GM21737 (cell line): Measurements from ENCODE around the gene MAPK8.
"Not testable (repeated sequence)": the region's sequence is repeated elsewhere in the genome, so short reads cannot be mapped to it uniquely, and the experiment has no call there.

Experiments
- ATAC-seq: cut with Tn5 transposase; IDR thresholded peaks from one replicate; pipeline ENCODE4 v1.9.1; 2021; ENCODE audit warnings: mild to moderate bottlenecking, moderate library complexity; ENCODE audit not compliant: unreplicated experiment

Gene MAPK8

GRCh38 chr10:48306265-48306869, at the start of gene MAPK8:
Gene MAPK8 (plus strand): TSS chr10:48306677. CDS start chr10:48401661, 94,984 bp downstream.
- peak; percentile 84 for ATAC-seq

DNA sequence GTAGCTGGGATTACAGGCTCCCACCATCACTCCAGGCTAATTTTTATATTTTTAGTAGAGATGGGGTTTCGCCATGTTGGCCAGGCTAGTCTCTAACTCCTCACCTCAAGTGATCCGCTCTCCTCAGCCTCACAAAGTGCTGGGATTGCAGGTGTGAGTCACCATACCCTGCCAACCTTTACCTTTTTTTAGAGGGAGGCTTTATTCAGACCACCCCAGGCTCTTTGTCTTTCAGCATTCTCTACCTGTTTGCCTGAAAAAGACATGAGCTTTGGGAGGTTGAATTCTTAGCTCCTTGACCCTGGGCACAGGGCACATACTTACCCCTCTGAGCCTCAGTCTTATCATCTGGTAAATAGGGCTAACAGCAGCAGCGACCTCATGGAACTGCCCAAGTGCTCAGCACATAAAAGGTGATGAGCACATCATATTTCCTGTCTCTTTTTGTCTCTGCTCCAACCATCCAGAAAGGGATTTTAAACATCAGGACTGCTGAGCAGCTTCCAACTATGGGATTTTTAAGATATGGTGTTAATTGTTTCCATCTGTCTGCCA, 49.0 kb upstream of the MAPK8 start:
- no peak for ATAC-seq

DNA sequence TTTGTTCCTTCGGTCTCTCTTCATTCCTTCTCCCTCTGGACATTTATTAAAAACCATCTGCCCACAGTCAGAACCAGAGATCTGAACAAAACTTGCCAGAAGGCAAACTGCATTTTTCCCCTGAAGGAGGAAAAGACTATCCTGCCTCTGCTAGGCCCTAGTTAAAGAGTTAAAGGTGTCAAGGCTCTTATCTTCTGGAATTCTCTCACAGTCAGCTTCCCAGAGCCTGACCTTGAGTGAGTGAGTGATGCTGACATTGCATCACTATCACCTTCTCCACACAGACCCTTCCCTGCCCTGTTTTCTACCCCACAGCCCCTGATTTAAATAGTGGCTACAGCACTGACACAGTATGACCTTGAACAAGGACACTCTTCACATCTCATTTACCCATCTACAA, 48.4 kb upstream of the MAPK8 start:
- no peak for ATAC-seq

GRCh38 chr10:48266528-48266927, 39.9 kb upstream of the MAPK8 start:
- ATAC-seq = no peak

GRCh38 chr10:48271047-48271730, 35.3 kb upstream of the MAPK8 start:
- ATAC-seq = no peak

GRCh38 chr10:48272682-48273081, 33.8 kb upstream of the MAPK8 start:
- ATAC-seq = no peak

- ATAC-seq = no peak
Measured at GRCh38 chr10:48273741-48274140, 32.7 kb upstream of the MAPK8 start.

GRCh38 chr10:48274636-48275035, 31.8 kb upstream of the MAPK8 start, which contains the start of gene FRMPD2:
Gene FRMPD2 (minus strand): TSS chr10:48274696. CDS start chr10:48274567, 129 bp downstream.
- ATAC-seq = no peak

DNA sequence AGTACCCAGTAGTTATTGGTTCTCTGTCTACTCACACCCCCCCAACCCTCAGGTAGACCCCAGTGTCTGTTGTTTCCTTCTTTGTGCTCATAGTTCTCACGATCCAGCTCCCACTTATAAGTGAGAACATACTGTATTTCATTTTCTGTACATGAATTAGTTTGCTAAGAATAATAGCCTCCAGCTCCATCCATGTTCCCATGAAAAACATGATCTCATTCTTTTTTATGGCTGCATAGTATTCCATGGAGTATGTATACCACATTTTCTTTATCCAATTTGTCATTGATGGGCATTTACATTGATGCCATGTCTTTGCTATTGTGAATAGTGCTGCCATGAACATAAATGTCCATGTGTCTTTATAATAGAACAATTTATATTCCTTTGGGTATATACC, 29.4 kb upstream of the MAPK8 start:
- ATAC-seq = no peak

DNA sequence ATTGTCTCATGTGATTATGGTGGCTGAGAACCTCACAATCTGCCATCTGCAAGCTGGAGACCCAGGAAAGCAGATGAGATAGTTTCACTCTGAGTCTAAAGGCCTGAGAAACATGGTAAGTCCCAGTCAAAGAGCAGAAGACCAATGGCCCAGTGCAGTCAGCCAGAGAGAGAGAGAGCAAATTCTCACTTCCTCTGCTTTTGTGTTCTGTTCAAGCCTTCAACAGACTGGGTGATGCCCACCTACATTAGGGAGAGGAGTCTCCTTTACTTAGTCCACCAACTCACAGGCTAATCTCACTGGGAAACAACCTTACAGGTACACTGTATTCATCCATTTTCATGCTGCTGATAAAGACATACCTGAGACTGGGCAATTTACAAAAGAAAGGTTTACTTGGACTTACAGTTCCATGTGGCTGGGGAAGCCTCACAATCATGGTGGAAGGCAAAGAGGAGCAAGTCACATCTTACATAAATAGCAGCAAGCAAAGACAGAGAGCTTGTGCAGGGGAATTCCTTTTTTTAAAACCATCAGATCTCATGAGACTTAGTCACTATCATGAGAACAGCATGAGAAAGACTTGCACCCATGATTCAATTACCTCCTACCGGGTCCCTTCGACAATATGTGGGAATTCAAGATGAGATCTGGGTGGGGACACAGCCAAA, 27.3 kb upstream of the MAPK8 start:
- ATAC-seq = peak; percentile 73

DNA sequence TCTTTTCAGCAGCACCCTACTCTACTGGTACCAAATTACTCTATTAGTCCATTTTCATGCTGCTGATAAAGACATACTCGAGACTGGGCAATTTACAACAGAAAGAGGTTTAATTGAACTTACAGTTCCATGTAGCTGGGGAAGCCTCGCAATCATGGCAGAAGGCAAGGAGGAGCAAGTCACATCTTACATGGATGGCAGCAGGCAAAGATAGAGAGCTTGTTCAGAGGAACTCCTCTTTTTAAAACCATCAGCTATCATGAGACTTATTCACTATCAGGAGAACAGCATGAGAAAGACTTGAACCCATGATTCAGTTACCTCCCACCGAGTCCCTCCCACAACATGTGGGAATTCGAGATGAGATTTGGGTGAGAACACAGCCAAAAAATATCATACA, 24.8 kb upstream of the MAPK8 start:
- not testable (repeated sequence) for ATAC-seq

DNA sequence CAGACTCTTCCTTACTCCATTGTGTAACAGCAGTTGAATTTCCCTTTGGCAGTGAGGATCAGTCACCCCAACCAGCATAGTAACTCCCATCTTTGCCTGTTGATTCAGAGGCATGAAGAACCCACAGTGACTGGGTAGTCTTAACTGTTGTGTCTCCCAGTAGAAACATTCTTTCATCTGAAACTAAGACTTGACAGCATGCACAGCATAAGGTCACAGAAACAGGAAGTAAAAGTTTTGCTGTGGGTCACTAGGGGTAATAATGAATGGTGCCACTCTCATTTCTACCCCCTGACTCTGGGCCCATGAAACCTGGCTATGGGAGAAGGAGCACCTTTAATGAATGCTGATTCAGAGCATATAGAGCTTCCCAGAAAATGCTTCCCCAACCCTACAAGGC, 23.6 kb upstream of the MAPK8 start:
- ATAC-seq = peak; percentile 58

DNA sequence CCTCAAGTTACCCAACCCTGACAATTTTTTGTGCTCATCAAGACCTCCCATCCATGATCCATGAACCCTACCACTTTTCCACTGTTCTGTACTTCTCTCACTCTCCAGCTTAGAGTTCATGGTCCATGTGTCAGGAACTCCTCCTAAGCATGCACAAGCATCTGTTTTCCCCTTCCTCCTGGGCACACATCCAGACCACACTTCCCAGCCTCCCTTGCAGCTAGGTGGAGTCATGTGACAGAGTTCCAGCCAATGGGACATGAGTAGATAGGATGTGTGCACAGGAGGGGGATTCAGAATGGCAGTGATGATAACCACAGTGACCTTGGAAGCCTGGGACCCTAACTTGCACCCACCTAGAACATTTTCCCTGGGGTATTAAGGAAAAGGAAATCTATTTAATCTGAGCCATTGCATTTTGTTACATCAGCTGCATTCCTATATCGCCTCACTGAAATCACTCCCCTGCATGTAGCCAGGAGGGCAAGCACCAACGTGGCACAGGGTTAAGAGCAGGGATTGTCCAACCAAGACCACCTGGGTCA, 22.4 kb upstream of the MAPK8 start:
- no peak for ATAC-seq

GRCh38 chr10:48284811-48285210, 21.7 kb upstream of the MAPK8 start:
- ATAC-seq = no peak

- ATAC-seq = no peak
Measured at GRCh38 chr10:48285710-48286109, 20.8 kb upstream of the MAPK8 start.

DNA sequence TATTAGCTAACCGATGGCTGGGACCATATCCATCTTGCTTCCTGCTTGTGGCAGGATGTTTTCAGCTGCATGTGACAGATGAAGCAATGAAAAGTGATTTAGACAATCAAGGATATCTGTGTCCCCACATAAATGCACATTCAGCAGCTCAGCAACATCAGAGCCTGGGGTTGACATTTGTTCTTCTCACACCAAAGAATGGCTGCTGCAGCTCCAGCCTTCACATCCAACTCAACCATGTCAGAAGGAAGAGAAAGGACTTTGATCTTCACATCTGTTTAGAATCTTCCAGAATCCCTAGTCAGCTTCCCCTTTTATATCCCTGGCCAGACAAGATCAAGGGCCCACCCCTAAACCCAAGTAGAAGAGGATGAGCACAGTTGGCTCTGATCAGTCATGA, 20.1 kb upstream of the MAPK8 start:
- no peak for ATAC-seq

DNA sequence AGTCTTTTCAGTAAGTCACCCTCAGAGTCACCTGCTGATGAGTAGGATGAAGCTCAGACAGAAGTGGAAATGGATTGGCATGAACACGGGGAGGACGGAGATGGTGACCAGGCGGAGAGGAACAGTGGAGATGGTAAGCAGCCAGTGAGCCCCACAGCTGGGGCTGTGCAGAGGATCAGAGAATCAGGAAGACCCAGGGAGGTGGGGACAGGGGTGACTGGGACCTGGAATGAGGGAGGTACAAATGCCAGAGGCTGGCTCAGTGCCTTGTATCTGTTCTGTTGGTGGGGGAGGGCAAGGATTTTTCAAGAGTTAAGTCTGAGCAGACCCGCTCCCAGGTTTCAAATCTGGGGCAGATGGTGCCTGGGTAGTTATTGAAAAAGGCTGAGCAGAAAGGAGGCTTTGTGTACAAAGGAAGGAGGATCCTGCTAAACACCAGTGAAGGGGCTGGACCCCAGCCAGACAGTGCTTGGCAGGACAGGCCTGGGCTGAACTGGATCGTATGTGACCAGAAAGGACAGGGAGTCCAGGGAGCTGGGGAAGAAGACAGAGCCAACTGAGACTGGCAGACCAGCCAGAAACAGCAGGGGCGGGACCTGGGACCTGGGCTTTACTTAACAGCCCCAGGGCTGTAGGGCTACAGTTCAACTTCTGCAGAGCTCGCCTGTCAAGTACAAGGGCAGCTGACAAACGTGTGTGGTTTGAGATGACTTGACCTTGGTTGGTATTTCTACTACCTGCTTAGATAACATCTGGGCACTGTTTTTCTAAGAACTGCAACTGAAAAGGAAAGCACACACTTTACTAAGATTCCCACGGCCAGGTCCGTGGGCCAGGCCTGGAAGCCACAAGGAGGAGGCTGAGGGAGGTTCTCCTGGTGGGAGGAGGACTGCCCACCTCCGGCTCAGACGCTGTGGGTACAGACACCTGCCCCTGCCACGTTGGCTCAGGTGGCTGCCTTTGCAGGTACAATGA, 18.8 kb upstream of the MAPK8 start:
- ATAC-seq = peak; percentile 43

DNA sequence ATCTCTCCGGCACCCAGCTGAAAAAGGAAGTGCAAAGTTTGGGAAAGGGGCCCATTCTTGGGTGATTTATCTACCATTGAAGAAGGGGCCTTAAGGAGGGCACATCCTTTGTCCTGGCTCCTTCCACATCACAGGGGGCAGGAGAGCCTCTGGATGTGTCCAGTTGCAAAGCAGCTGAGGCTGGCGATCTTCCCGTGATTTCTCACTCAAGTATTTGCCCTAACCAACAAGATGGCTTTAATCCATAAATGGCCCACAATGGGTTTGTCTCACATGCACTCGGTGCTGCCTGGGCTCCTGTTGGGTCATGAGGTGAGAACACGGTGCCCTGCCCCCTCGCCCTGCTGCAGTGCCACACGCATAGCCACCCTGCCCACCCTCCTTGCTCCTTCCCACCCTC, 17.8 kb upstream of the MAPK8 start:
- ATAC-seq = no peak

DNA sequence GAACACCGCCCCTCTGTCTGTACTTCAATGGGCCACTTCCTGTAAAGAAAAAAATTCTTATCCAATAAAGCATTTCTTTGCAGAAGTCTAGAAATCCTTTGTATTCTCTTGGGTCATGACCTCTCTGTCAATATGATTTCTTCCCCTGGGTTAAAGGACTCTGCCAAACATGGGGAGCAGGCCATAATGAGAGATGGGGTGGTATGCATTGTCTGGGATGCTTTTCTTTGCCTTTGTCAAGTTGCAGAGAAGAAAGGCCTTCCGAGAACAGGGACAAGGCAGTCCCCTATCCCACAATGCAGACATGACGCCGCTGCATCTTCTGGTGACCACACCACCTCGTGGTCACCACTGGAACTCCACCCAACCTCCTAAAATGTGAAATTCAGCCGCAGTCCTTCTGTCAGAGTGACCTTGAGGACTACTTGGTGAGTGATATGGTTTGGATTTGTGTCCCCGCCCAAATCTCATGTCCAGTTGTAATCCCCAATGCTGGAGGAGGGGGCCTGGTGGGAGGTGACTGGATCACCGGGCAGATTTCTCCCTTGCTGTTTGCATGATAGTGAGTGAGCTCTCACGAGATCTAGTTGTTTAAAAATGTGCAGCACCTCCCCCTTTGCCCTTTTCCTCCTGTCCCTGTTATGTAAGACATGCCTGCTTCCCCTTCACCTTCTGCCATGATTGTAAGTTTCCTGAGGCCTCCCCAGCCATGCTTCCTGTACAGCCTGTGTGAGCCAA, 16.8 kb upstream of the MAPK8 start:
- no peak for ATAC-seq

- ATAC-seq = no peak
Measured at GRCh38 chr10:48290286-48290685, 16.2 kb upstream of the MAPK8 start.
